Measurements from ENCODE around the gene CHI3L2.

The CHI3L2 gene

GRCh38 chr1:111202707-111203623 lies 24.5 kb upstream of the CHI3L2 start:
- Histone ChIP-seq H3K9ac (ENCODE audit: low read depth, low read length) (no peak overlapping the region), H3K36me3 (ENCODE audit: control insufficient read depth, insufficient read depth, low read length) (no peaks in the 10 kb centered on the region), H3K27ac (ENCODE audit: low read depth, low read length) (no peak overlapping the region)

GRCh38 chr1:111203681-111204200 lies 23.8 kb upstream of the CHI3L2 start:
- Histone ChIP-seq H3K4me1 (ENCODE audit: control insufficient read depth, insufficient read depth, low read length) (no peaks in the 10 kb centered on the region), H3K27ac (ENCODE audit: low read depth, low read length) (no peak overlapping the region), H3K9ac (ENCODE audit: low read depth, low read length) (no peak overlapping the region), H3K4me3 (ENCODE audit: low read depth, low read length) (no peak overlapping the region), H3K36me3 (ENCODE audit: control insufficient read depth, insufficient read depth, low read length) (no peaks in the 10 kb centered on the region), H3K27me3 (ENCODE audit: control insufficient read depth, insufficient read depth, low read length) (peaks cover 24% of the 10 kb centered on the region), H3K9me3 (ENCODE audit: control insufficient read depth, insufficient read depth, low read length) (no peaks in the 10 kb centered on the region)

More at GRCh38 chr1:111202707-111203623, 24.5 kb upstream of the CHI3L2 start:
- Histone ChIP-seq H3K4me3 (ENCODE audit: low read depth, low read length) (no peak overlapping the region), H3K9me3 (ENCODE audit: control insufficient read depth, insufficient read depth, low read length) (no peaks in the 10 kb centered on the region), H3K27me3 (ENCODE audit: control insufficient read depth, insufficient read depth, low read length) (peaks cover 24% of the 10 kb centered on the region), H3K4me1 (ENCODE audit: control insufficient read depth, insufficient read depth, low read length) (no peaks in the 10 kb centered on the region)

GRCh38 chr1:111204201-111204982 lies 23.1 kb upstream of the CHI3L2 start:
- no peaks in the 10 kb centered on the region for H3K36me3 ChIP-seq (ENCODE audit: control insufficient read depth, insufficient read depth, low read length)
- H3K9ac ChIP-seq (ENCODE audit: low read depth, low read length) = no peak overlapping the region
- H3K4me1 ChIP-seq (ENCODE audit: control insufficient read depth, insufficient read depth, low read length) = no peaks in the 10 kb centered on the region
- no peak overlapping the region for H3K27ac ChIP-seq (ENCODE audit: low read depth, low read length)
- no peaks in the 10 kb centered on the region for H3K9me3 ChIP-seq (ENCODE audit: control insufficient read depth, insufficient read depth, low read length)
- no peak overlapping the region for H3K4me3 ChIP-seq (ENCODE audit: low read depth, low read length)
- peaks cover 24% of the 10 kb centered on the region for H3K27me3 ChIP-seq (ENCODE audit: control insufficient read depth, insufficient read depth, low read length)

- H3K4me3 ChIP-seq (ENCODE audit: low read depth, low read length) = no peak overlapping the region
- H3K36me3 ChIP-seq (ENCODE audit: control insufficient read depth, insufficient read depth, low read length) = no peaks in the 10 kb centered on the region
- H3K27ac ChIP-seq (ENCODE audit: low read depth, low read length) = no peak overlapping the region
- H3K9me3 ChIP-seq (ENCODE audit: control insufficient read depth, insufficient read depth, low read length) = no peaks in the 10 kb centered on the region
- no peak overlapping the region for H3K9ac ChIP-seq (ENCODE audit: low read depth, low read length)
- H3K4me1 ChIP-seq (ENCODE audit: control insufficient read depth, insufficient read depth, low read length) = no peaks in the 10 kb centered on the region
- peaks cover 24% of the 10 kb centered on the region for H3K27me3 ChIP-seq (ENCODE audit: control insufficient read depth, insufficient read depth, low read length)
These were observed 22.4 kb upstream of the CHI3L2 start for GRCh38 chr1:111204983-111205713.

- H3K27ac ChIP-seq (ENCODE audit: low read depth, low read length) = no peak overlapping the region
- H3K4me1 ChIP-seq (ENCODE audit: control insufficient read depth, insufficient read depth, low read length) = no peaks in the 10 kb centered on the region
- H3K9ac ChIP-seq (ENCODE audit: low read depth, low read length) = no peak overlapping the region
- no peak overlapping the region for H3K4me3 ChIP-seq (ENCODE audit: low read depth, low read length)
- H3K9me3 ChIP-seq (ENCODE audit: control insufficient read depth, insufficient read depth, low read length) = no peaks in the 10 kb centered on the region
- peaks cover 24% of the 10 kb centered on the region for H3K27me3 ChIP-seq (ENCODE audit: control insufficient read depth, insufficient read depth, low read length)
- H3K36me3 ChIP-seq (ENCODE audit: control insufficient read depth, insufficient read depth, low read length) = no peaks in the 10 kb centered on the region
These were observed 21.8 kb upstream of the CHI3L2 start for GRCh38 chr1:111205714-111206050.

- H3K9ac ChIP-seq (ENCODE audit: low read depth, low read length) = no peak overlapping the region
- no peaks in the 10 kb centered on the region for H3K36me3 ChIP-seq (ENCODE audit: control insufficient read depth, insufficient read depth, low read length)
- H3K27me3 ChIP-seq (ENCODE audit: control insufficient read depth, insufficient read depth, low read length) = peaks cover 17% of the 10 kb centered on the region
- H3K27ac ChIP-seq (ENCODE audit: low read depth, low read length) = no peak overlapping the region
- H3K9me3 ChIP-seq (ENCODE audit: control insufficient read depth, insufficient read depth, low read length) = no peaks in the 10 kb centered on the region
- H3K4me1 ChIP-seq (ENCODE audit: control insufficient read depth, insufficient read depth, low read length) = no peaks in the 10 kb centered on the region
- no peak overlapping the region for H3K4me3 ChIP-seq (ENCODE audit: low read depth, low read length)
These were observed 18.6 kb upstream of the CHI3L2 start for GRCh38 chr1:111208921-111209320.

- H3K27ac ChIP-seq (ENCODE audit: low read depth, low read length) = no peak overlapping the region
- H3K4me3 ChIP-seq (ENCODE audit: low read depth, low read length) = no peak overlapping the region
- H3K27me3 ChIP-seq (ENCODE audit: control insufficient read depth, insufficient read depth, low read length) = peaks cover 10% of the 10 kb centered on the region
- H3K4me1 ChIP-seq (ENCODE audit: control insufficient read depth, insufficient read depth, low read length) = 0 out of 2 replicates have a peak, but pooled peaks cover 3% of the 10 kb centered on the region
- H3K9ac ChIP-seq (ENCODE audit: low read depth, low read length) = no peak overlapping the region
- H3K9me3 ChIP-seq (ENCODE audit: control insufficient read depth, insufficient read depth, low read length) = no peaks in the 10 kb centered on the region
- no peaks in the 10 kb centered on the region for H3K36me3 ChIP-seq (ENCODE audit: control insufficient read depth, insufficient read depth, low read length)
These were observed 17.9 kb upstream of the CHI3L2 start for GRCh38 chr1:111209622-111210021.

GRCh38 chr1:111211921-111212320 lies 15.6 kb upstream of the CHI3L2 start:
- no peak overlapping the region for H3K27ac ChIP-seq (ENCODE audit: low read depth, low read length)
- H3K9me3 ChIP-seq (ENCODE audit: control insufficient read depth, insufficient read depth, low read length) = no peaks in the 10 kb centered on the region
- H3K27me3 ChIP-seq (ENCODE audit: control insufficient read depth, insufficient read depth, low read length) = no peaks in the 10 kb centered on the region; the same call in 1 of the 2 replicates
- H3K4me1 ChIP-seq (ENCODE audit: control insufficient read depth, insufficient read depth, low read length) = 0 out of 2 replicates have a peak, but pooled peaks cover 5% of the 10 kb centered on the region
- H3K36me3 ChIP-seq (ENCODE audit: control insufficient read depth, insufficient read depth, low read length) = no peaks in the 10 kb centered on the region
- no peak overlapping the region for H3K9ac ChIP-seq (ENCODE audit: low read depth, low read length)
- no peak overlapping the region for H3K4me3 ChIP-seq (ENCODE audit: low read depth, low read length)

GRCh38 chr1:111212634-111213335 lies 14.7 kb upstream of the CHI3L2 start:
- Histone ChIP-seq H3K4me1 (ENCODE audit: control insufficient read depth, insufficient read depth, low read length) (0 out of 2 replicates have a peak, but pooled peaks cover 5% of the 10 kb centered on the region), H3K9ac (ENCODE audit: low read depth, low read length) (no peak overlapping the region), H3K27ac (ENCODE audit: low read depth, low read length) (no peak overlapping the region)

GRCh38 chr1:111213412-111213811 lies 14.1 kb upstream of the CHI3L2 start:
- Histone ChIP-seq H3K36me3 (ENCODE audit: control insufficient read depth, insufficient read depth, low read length) (no peaks in the 10 kb centered on the region), H3K9ac (ENCODE audit: low read depth, low read length) (no peak overlapping the region), H3K4me1 (ENCODE audit: control insufficient read depth, insufficient read depth, low read length) (0 out of 2 replicates have a peak, but pooled peaks cover 5% of the 10 kb centered on the region), H3K9me3 (ENCODE audit: control insufficient read depth, insufficient read depth, low read length) (no peaks in the 10 kb centered on the region), H3K27me3 (ENCODE audit: control insufficient read depth, insufficient read depth, low read length) (no peaks in the 10 kb centered on the region; the same call in 1 of the 2 replicates), H3K4me3 (ENCODE audit: low read depth, low read length) (no peak overlapping the region), H3K27ac (ENCODE audit: low read depth, low read length) (no peak overlapping the region)

More at GRCh38 chr1:111212634-111213335, 14.7 kb upstream of the CHI3L2 start:
- no peaks in the 10 kb centered on the region for H3K36me3 ChIP-seq (ENCODE audit: control insufficient read depth, insufficient read depth, low read length)
- no peak overlapping the region for H3K4me3 ChIP-seq (ENCODE audit: low read depth, low read length)
- H3K27me3 ChIP-seq (ENCODE audit: control insufficient read depth, insufficient read depth, low read length) = no peaks in the 10 kb centered on the region; the same call in 1 of the 2 replicates
- H3K9me3 ChIP-seq (ENCODE audit: control insufficient read depth, insufficient read depth, low read length) = no peaks in the 10 kb centered on the region

Measured in HUES48 (cell line).